ENCODE data around the gene RBM14.

- TF ChIP-seq CTCF (IDR thresholded peaks at IDR 0.05) = no peak
- TF ChIP-seq ZNF121 (CRISPR knock-in tag; IDR thresholded peaks at IDR 0.05) = no peak
- no peak for TF ChIP-seq ZNF317 (CRISPR knock-in tag; IDR thresholded peaks at IDR 0.05; ENCODE audit: borderline replicate concordance, low read depth)
- TF ChIP-seq ELF4 (CRISPR knock-in tag; IDR thresholded peaks at IDR 0.05; ENCODE audit: low read depth) = no peak
- TF ChIP-seq, protein P1, sequence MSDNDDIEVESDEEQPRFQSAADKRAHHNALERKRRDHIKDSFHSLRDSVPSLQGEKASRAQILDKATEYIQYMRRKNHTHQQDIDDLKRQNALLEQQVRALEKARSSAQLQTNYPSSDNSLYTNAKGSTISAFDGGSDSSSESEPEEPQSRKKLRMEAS (CRISPR knock-in tag; IDR thresholded peaks at IDR 0.05) = no peak
- no peak for TF ChIP-seq ZNF263 (CRISPR knock-in tag; IDR thresholded peaks at IDR 0.05; ENCODE audit: low read depth)
- TF ChIP-seq ATF2 (CRISPR knock-in tag; IDR thresholded peaks at IDR 0.05; ENCODE audit: borderline replicate concordance, low read depth) = no peak
- TF ChIP-seq ATF6 (CRISPR knock-in tag; IDR thresholded peaks at IDR 0.05) = no peak
- TF ChIP-seq, protein P2, sequence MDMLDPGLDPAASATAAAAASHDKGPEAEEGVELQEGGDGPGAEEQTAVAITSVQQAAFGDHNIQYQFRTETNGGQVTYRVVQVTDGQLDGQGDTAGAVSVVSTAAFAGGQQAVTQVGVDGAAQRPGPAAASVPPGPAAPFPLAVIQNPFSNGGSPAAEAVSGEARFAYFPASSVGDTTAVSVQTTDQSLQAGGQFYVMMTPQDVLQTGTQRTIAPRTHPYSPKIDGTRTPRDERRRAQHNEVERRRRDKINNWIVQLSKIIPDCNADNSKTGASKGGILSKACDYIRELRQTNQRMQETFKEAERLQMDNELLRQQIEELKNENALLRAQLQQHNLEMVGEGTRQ (CRISPR knock-in tag; IDR thresholded peaks at IDR 0.05) = no peak
- TF ChIP-seq, protein P3, sequence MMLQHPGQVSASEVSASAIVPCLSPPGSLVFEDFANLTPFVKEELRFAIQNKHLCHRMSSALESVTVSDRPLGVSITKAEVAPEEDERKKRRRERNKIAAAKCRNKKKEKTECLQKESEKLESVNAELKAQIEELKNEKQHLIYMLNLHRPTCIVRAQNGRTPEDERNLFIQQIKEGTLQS (CRISPR knock-in tag; conservative IDR thresholded peaks at IDR 0.05) = no peak
- no peak for TF ChIP-seq GABPB1 (CRISPR knock-in tag; IDR thresholded peaks at IDR 0.05)
- TF ChIP-seq FOXP4 (CRISPR knock-in tag; IDR thresholded peaks at IDR 0.05) = no peak
- no peak for TF ChIP-seq MLX (CRISPR knock-in tag; IDR thresholded peaks at IDR 0.05)
- no peak for TF ChIP-seq ESRRA (CRISPR knock-in tag; IDR thresholded peaks at IDR 0.05; ENCODE audit: borderline replicate concordance)
These were observed 2.7 kb downstream of the RBM14 start for GRCh38 chr11:66619080-66619554.

Measured in WTC11 (cell line).